ENCODE measurements around the gene PLA2G4A.

DNA sequence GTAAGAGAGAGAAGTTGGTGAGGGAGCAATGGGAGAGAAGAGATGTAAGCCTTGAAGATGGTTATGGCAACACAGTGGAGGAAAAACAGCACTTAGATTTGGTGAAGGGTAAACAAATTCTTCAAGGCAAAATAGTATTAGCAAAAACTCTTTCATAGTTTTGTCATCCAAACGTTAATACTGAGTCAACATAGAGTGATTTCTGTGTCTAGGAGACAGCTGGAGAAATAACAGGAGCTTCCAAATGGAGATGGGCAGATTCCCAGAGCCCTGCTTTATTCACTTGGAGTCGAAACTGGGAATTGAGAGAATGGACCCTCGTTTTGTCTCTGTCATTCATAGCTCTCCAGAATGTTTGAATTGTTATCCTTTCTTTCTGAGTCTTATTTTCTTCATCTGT is 68.3 kb downstream of the PLA2G4A start:
- TF ChIP-seq POLR2A (IDR thresholded peaks at IDR 0.05; ENCODE audit: low read length) (no peak), GATA1 (IDR thresholded peaks at IDR 0.05; ENCODE audit: low read depth, low read length) (no peak)

All from erythroblast (primary cell).